Esophagus muscularis mucosa (tissue), 4 donors: ENCODE data around the gene RAB6A.

Source experiments
- EP300 ChIP-seq: sonication (generic); formaldehyde crosslinking; IDR thresholded peaks from one replicate; pipeline ENCODE4 v1.6.1; 2017; ENCODE audit warnings: antibody characterized with exemption
- POLR2A ChIP-seq: fragments of 450-650 bp; IDR thresholded peaks from one replicate; pipeline ENCODE4 v1.6.1; 2017; ENCODE audit warnings: antibody characterized with exemption, moderate library complexity, mild to moderate bottlenecking, low read depth
- TF ChIP-seq, protein P1 (sequence below), 3 experiments: fragments of 200-600 bp in 2 of 3; fragments of 450-650 bp in 1 of 3; sonication (generic) in 2 of 3; IDR thresholded peaks; one replicate each; pipeline ENCODE4 v1.5.1; 2017 to 2019; ENCODE audit warnings: antibody characterized with exemption in 3 of 3, mild to moderate bottlenecking in 2 of 3, moderate library complexity in 1 of 3

DNA sequence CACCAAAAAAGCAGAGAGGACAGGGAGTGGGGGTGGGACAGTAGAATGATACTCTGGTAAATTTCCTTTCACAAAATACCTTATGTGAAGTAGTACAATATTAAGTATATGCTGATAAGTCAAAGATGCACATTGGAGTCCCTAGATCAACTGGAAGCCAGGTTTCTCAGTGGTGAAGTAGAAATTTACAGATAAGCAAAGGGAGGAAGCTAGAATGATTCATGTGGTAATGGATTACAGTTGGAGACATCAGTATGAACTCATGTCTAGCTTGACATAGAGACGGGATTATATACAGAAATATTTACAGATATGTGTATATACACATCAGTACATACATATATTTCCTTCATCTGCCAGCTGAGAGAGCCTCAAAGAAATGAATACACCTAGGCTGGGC lies 93.0 kb downstream of the RAB6A start:
- TF ChIP-seq POLR2A (no peak), EP300 (no peak)
- TF ChIP-seq, protein P1, sequence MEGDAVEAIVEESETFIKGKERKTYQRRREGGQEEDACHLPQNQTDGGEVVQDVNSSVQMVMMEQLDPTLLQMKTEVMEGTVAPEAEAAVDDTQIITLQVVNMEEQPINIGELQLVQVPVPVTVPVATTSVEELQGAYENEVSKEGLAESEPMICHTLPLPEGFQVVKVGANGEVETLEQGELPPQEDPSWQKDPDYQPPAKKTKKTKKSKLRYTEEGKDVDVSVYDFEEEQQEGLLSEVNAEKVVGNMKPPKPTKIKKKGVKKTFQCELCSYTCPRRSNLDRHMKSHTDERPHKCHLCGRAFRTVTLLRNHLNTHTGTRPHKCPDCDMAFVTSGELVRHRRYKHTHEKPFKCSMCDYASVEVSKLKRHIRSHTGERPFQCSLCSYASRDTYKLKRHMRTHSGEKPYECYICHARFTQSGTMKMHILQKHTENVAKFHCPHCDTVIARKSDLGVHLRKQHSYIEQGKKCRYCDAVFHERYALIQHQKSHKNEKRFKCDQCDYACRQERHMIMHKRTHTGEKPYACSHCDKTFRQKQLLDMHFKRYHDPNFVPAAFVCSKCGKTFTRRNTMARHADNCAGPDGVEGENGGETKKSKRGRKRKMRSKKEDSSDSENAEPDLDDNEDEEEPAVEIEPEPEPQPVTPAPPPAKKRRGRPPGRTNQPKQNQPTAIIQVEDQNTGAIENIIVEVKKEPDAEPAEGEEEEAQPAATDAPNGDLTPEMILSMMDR (IDR thresholded peaks at IDR 0.05), result no peak
